Lung (tissue), 12 donors: Measurements from ENCODE around the gene PPP1R14B. TPM values are rescaled to one million over a fixed set of nuclear protein-coding genes. Genes with fewer than 3 reads are reported as not detected.

Source experiments
- ATAC-seq: fragments of 200-7000 bp; cut with Tn5 transposase; one replicate; pipeline ENCODE4 v1.9.1; 2020; ENCODE audit warnings: moderate number of reproducible peaks; ENCODE audit not compliant: insufficient read depth, low FRiP score
- DNase-seq, 3 donors: peaks; one replicate each; pipeline ENCODE4 v3.0.0-alpha.2; 2013 to 2017
- H3K27ac ChIP-seq, 2 donors: one replicate each; pipeline ENCODE4 v1.5.1; 2013; ENCODE audit warnings: mild to moderate bottlenecking in 2 of 2, moderate library complexity in 2 of 2, control low read depth in 1 of 2, inconsistent platforms in 1 of 2, low read depth in 1 of 2, low read length in 1 of 2
- H3K27me3 ChIP-seq, 3 donors: one replicate each; pipeline ENCODE4 v1.5.1; 2013; ENCODE audit warnings: low read length in 2 of 3; ENCODE audit not compliant: control insufficient read depth in 3 of 3, insufficient read depth in 3 of 3
- H3K36me3 ChIP-seq, 4 donors: one replicate each; pipeline ENCODE4 v1.5.1; 2013; ENCODE audit warnings: low read length in 4 of 4, mild to moderate bottlenecking in 1 of 4, moderate library complexity in 1 of 4; ENCODE audit not compliant: control insufficient read depth in 4 of 4, insufficient read depth in 4 of 4
- H3K4me1 ChIP-seq, 5 donors: one replicate each; pipeline ENCODE4 v1.5.1; 2013; ENCODE audit warnings: low read length in 5 of 5, mild to moderate bottlenecking in 2 of 5, moderate library complexity in 1 of 5; ENCODE audit not compliant: control insufficient read depth in 5 of 5, insufficient read depth in 5 of 5
- H3K4me3 ChIP-seq: one replicate; pipeline ENCODE4 v1.5.1; 2013; ENCODE audit warnings: mild to moderate bottlenecking, control low read depth, moderate library complexity
- H3K9ac ChIP-seq, 2 donors: one replicate each; pipeline ENCODE4 v1.5.1; 2013; ENCODE audit warnings: low read length in 2 of 2, control low read depth in 1 of 2; ENCODE audit not compliant: insufficient read depth in 1 of 2
- H3K9me3 ChIP-seq, 4 donors: one replicate each; pipeline ENCODE4 v1.5.1; 2013; ENCODE audit warnings: low read length in 3 of 4, mild to moderate bottlenecking in 1 of 4, moderate library complexity in 1 of 4; ENCODE audit not compliant: control insufficient read depth in 4 of 4, insufficient read depth in 3 of 4
- WGBS, 2 donors: extraction: QIAGEN DNeasy Blood & Tissue Kit; methylation state at CpG; one replicate each; pipeline ENCODE4 v1.1.7; 2013; 5-methylcytosine and 5-hydroxymethylcytosine counted together
- polyA plus RNA-seq, 2 donors: library from polyadenylated mRNA; stranded (reverse); fragments of 200-250 nt; gene quantifications; one replicate each; pipeline ENCODE4 v1.2.1, GENCODE V29; 2013
- total RNA-seq, 2 donors: library from RNA; depleted of rRNA in 1 of 2; stranded (reverse); fragments of >200 nt in 1 of 2; gene quantifications; one replicate each; pipeline ENCODE4 v1.2.1, GENCODE V29; 2014 to 2021
- TF ChIP-seq, protein P1 (sequence below): IDR thresholded peaks from 2 replicates; pipeline ENCODE4 v1.5.1; 2012; ENCODE audit warnings: mild to moderate bottlenecking; ENCODE audit errors: control extremely low read depth, extremely low read depth
- donor health status: control.
- donor health status: control.
- donor health status: Bipolar disorder and iron deficiency.
- donor health status: healthy.
- donor health status: DM: yes; HTN: yes; CAD: no.

Gene PPP1R14B
- total and polyA plus RNA-seq, 4 donors, result 28.2 to 241 (median 152) TPM

DNA sequence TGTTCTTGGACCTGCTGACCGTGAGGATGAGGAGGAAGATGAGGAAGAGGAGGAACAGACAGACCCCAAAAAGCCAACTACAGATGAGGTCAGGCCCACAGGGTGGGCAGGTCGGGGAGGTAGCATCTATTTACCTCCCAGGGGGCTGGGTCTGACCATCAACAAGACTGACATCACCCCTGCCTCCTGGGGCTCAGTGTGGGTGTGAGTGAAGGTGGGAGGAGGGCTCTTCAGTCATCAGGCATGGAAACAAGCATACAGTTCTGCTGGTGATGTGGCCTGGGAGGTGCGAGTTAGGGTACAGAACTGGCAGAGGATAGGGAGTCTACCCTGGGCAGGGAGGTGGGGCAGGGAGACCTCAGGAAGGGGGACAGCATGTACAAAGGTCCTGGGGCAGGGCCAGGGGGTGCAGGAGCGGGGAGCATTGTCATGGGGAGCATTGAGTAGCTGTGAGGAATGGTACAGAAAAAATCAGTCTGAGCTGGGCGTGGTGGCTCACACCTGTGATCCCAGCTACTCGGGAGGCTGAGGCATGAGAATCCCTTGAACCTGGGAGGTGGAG is 13.5 kb upstream of the PPP1R14B start:
- Histone ChIP-seq H3K4me1 (no peaks in the 10 kb centered on the region), H3K9ac (no peak overlapping the region), H3K9me3 (no peaks in the 10 kb centered on the region), H3K4me3 (no peak overlapping the region), H3K36me3 (peaks cover 2 to 78% (median 14%) of the 10 kb centered on the region in 4 donors), H3K27ac (no peak overlapping the region), H3K27me3 (no peaks in the 10 kb centered on the region)
- 94 to 96% methylated on average over 6 of the region's 6 CpGs for WGBS, 2 donors
- DNase-seq, result no peak
- no peak for ATAC-seq
- TF ChIP-seq, protein P1, sequence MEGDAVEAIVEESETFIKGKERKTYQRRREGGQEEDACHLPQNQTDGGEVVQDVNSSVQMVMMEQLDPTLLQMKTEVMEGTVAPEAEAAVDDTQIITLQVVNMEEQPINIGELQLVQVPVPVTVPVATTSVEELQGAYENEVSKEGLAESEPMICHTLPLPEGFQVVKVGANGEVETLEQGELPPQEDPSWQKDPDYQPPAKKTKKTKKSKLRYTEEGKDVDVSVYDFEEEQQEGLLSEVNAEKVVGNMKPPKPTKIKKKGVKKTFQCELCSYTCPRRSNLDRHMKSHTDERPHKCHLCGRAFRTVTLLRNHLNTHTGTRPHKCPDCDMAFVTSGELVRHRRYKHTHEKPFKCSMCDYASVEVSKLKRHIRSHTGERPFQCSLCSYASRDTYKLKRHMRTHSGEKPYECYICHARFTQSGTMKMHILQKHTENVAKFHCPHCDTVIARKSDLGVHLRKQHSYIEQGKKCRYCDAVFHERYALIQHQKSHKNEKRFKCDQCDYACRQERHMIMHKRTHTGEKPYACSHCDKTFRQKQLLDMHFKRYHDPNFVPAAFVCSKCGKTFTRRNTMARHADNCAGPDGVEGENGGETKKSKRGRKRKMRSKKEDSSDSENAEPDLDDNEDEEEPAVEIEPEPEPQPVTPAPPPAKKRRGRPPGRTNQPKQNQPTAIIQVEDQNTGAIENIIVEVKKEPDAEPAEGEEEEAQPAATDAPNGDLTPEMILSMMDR, result no peak

DNA sequence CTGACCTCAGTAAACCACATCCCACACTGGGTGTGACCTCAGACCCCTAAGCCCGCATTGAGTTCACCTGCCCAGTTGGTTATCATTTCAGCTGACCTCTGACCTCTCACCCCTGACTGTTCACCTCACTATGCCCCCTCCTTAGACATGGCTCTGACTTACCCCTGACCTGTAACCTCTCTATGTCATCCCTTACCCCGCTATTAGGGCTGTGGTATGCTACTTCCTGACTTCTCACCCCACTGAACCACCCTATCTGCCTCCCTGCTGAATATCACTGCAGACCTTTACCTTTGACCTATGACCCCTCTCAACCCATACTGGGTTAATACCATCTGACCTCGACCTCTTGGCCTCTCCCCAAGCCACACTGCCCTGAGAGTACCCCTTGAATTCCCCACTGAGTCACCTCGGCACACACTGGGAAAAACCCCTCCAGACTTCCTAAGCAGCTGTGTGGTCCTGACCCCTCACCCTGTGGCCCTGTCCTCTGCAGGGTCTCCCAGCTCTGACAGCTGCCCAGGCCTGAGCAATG is 12.9 kb upstream of the PPP1R14B start:
- ATAC-seq (no peak), DNase-seq (no peak)
- no peak overlapping the region for H3K9ac ChIP-seq
- H3K27me3 ChIP-seq, result no peaks in the 10 kb centered on the region
- WGBS, 2 donors, result 83 to 93% methylated on average over 4 of the region's 4 CpGs
- H3K9me3 ChIP-seq, result no peaks in the 10 kb centered on the region
- H3K36me3 ChIP-seq, result peaks cover 2 to 81% (median 16%) of the 10 kb centered on the region in 4 donors
- H3K27ac ChIP-seq, result no peak overlapping the region
- TF ChIP-seq, protein P1, result no peak
- H3K4me3 ChIP-seq, result no peak overlapping the region
- H3K4me1 ChIP-seq, result no peaks in the 10 kb centered on the region

DNA sequence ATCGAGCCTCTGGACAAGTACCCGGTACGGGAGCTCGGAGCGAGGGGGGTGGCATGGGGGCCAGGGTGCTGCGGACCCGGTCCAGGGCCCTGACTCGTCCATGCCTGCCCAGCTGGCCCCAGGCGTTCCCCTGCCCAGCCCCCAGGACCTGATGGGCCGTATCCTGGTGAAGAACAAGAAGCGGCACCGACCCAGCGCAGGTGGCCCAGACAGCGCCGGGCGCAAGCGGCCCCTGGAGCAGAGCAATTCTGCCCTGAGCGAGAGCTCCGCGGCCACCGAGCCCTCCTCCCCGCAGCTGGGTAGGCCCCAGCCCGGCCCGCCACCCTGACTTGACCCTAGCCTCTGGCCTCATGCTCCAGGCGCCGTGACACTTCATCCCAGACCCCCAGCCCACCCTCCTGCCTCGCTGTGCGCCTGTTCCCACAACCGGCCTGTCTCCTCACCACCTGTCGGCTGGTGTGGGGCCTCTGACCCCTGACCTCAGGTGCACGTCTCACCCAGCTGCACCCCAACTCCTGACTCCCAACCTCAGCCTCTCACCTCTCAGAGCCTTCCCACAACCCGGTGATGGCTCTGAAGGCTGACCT is 12.3 kb upstream of the PPP1R14B start:
- 93 to 96% methylated on average over 31 to 32 of the region's 32 CpGs for WGBS, 2 donors
- ATAC-seq (no peak), DNase-seq (no peak)
- Histone ChIP-seq H3K4me3 (no peak overlapping the region), H3K9me3 (no peaks in the 10 kb centered on the region), H3K36me3 (peaks cover 0 to 78% (median 16%) of the 10 kb centered on the region in 4 donors), H3K9ac (no peak overlapping the region), H3K27me3 (no peaks in the 10 kb centered on the region), H3K27ac (no peak overlapping the region), H3K4me1 (no peaks in the 10 kb centered on the region)
- TF ChIP-seq, protein P1, result no peak
